T-helper 2 cell treated with Interferon-gamma antibody and Interleukin-4, amounts not matched to agents 100 ng/mL and 5 ng/mL, for 36 hours (primary cell): ENCODE results near the gene MCOLN3. TPM values are rescaled to one million over a fixed set of nuclear protein-coding genes. Genes with fewer than 3 reads are reported as not detected.
"Not testable (repeated sequence)": the region's sequence is repeated elsewhere in the genome, so short reads cannot be mapped to it uniquely, and the experiment has no call there.

Experiments
- intact Hi-C: fragments of 100-400 bp; cut with micrococcal nuclease; formaldehyde crosslinking; loops from one replicate; pipeline ENCODE4 v1.15.1; 2023
- total RNA-seq: library from RNA; stranded (reverse); gene quantifications from 2 replicates; pipeline ENCODE4 v1.2.3, GENCODE V29; 2022

Gene MCOLN3
- total RNA-seq, 1 donor from 2014 or later = 4.1 TPM

DNA sequence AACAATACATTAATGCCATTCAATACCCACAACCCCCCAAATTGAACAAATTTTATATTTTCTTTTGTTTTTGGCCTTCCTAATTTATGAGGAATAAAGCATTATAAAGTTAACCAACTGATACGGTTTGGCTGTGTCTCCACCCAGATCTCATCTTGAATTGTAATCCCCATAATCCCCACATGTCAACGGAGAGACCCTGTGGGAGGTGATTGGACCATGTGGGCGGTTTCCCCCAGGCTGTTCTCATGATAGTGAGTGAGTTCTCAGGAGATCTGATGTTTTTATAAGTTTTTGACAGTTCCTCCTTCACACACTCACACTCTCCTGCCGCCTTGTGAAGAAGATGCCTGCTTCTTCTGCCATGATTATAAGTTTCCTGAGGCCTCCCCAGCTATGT lies 6.4 kb upstream of the MCOLN3 start:
- intact Hi-C loops = no loop called here

DNA sequence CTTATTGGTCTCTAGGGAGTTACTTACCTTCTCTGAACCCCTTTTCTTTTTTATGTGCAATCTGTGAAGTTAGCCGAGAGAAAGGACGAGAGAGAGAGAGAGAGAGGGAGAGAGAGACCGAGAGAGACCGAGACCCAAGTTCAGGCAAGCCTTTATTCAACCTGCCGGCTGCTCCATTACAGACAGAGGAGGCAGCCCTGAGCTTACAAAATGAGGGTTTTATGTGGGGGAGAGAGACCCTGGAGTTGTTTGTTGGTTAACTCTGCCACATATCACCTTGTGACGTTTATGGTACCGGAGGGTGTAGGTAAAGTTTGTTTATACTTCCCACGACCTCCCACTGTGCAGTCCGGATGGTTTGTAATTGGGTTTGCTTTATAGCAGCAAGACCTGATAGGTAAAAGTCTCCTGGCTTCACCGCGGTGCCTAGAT lies 1.5 kb upstream of the MCOLN3 start:
- intact Hi-C loops = loop anchor here (1.0 to 2.0 kb wide), 3 partner anchors 53 to 210 kb away; partner anchors contain the start of genes C1orf52 and MCOLN2

DNA sequence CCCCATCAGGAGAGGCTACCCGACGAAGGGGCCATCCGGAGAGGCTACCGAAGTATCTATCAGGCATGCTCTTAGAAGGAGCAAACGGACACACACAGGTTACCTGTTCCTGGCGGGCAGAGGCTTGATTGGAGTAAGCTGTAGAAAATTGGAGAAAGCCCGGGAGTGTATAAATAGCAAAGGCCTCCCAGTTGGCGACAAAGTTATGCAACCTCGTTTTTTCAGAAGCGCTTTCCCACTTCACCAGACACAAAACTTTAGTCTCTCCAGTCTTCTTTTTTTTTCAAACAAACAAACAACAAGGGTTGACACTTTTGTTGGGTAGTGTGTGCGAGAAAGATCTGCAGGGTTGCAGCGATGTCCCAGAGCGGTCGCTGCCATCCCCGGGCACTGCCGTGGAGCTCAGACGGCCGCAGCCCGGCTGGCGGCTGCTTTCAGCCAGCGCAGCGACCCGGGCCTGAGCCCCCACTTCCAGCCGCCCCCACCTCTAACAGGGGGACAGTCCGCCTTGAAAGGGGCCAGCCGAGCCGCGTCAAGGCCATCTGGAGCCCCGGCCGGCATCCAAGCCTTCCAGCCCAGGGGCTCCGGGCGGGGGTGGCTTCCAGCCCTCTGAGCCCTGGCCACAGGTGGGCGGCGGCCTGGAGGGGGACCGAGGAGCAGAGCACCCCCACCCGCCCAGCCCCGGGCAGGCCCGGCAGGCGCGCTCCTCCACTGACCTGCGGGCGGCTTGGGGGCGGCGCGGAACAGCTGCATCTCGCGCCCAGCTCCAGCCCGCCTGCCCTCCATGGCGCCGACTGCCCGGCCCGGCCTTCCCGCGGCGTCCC lies 616 bp downstream of the MCOLN3 start:
- intact Hi-C loops = loop anchor here (1.0 to 2.0 kb wide), 3 partner anchors 15 to 154 kb away; partner anchors contain the start of genes MCOLN2 and SYDE2

DNA sequence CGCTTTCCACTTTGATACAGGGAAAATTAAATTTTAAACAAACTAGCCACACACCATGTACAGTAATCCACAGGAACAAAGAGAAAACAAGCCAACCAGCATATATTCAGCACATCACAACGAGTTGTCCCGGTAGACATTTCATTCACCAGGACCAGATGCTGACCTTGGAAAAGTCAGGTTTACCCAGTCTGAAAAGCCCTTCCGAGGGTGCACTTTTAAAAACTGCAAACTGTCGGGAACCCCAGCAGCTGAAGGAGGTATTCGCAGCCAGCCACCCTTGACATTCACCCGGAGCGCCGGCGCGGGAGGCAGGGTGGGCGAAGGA lies 1.2 kb downstream of the MCOLN3 start:
- intact Hi-C loops = no loop called here

DNA sequence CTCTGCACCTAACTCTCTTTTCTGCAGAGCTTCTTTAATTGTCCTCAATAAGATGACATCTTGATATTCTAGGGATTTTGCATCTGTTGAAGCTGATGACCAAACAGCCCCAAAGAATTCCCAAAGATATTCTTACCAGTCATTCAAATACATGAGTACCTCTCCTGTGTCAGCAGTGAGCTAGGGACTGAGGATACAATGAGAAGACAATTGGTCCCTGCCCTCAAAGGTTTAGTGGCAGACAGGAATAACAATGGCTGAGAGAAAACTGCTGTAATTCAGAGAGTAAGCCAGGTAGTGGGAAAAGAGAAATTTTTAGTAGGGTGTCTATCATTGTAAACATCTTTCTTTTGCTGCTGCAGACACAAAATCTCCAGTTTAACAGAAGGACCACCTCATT lies 5.9 kb downstream of the MCOLN3 start:
- intact Hi-C loops = no loop called here

DNA sequence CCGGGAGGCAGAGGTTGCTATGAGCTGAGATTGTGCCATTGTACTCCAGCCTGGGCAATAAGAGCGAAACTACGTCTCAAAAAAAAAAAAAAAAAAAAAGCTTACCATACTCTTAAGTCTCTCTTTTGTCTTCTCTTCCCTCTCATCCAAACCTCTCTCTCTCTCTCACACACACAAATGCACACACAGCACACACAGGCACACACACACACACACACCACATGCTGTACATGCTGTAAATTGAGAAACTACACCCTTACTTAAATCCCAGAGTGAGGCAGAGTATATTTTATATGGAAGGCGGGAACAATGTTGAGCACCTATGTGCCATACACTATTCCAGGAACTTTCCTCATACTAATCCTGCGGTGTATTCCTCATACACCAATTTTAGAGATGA lies 6.5 kb downstream of the MCOLN3 start:
- intact Hi-C loops = no loop called here

DNA sequence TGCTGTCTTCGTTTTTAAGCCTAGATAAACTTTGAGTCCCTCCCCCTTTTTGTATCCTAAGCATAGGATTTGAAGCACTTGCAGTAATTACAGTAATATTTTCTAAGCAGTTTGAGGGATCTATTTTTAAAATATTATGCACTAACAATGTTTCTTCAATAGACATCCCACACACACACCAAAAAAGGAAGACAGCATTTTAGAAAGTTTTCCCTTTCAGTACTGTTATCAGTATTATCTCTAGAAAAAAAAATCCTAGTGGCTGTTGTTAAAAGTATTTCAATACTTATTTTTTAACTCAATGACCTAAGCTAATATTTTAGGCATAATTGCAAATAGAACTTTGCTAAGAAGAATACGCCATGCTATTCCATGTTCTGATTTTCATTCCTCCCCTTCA lies 15.1 kb downstream of the MCOLN3 start:
- intact Hi-C loops = no loop called here

DNA sequence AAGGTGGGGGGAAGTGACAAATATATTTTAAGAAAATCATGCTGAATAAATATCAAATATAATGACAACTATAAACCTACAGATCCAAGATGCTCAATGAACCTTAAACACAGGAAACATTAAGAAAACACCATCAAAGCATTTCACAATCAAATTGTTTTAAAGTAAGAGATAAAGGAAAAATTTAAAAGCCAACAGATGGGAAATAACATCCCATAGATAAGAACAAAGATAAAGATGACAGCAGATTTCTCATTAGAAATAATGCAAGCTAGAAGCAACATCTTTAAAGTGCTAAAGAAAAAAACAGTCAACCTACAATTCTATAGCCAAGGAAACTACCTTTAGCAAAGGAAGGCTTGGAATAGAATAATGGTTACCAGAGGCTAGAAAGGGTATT lies 17.8 kb downstream of the MCOLN3 start:
- intact Hi-C loops = no loop called here

DNA sequence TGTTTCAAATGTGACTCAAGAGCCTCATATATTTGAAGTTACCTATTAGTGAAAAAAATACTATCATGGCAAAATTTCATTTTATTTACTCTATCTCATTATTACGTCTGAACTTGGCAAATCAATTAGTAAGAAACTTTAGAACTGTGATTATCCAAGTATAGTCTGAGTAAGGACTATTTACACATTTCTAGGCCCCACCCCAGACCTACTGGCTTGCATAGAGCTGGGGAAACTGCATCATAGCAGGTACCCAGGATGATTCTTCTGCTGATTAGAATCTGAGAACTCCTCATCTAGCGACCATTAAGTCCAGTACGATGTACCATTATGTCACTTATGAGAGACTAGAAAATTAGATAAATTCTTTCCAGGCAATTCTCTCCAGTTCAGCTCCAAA lies 20.1 kb downstream of the MCOLN3 start:
- intact Hi-C loops = loop anchor here (5.0 to 10.0 kb wide), 2 partner anchors 214 to 243 kb away; no protein-coding TSS in a partner anchor

DNA sequence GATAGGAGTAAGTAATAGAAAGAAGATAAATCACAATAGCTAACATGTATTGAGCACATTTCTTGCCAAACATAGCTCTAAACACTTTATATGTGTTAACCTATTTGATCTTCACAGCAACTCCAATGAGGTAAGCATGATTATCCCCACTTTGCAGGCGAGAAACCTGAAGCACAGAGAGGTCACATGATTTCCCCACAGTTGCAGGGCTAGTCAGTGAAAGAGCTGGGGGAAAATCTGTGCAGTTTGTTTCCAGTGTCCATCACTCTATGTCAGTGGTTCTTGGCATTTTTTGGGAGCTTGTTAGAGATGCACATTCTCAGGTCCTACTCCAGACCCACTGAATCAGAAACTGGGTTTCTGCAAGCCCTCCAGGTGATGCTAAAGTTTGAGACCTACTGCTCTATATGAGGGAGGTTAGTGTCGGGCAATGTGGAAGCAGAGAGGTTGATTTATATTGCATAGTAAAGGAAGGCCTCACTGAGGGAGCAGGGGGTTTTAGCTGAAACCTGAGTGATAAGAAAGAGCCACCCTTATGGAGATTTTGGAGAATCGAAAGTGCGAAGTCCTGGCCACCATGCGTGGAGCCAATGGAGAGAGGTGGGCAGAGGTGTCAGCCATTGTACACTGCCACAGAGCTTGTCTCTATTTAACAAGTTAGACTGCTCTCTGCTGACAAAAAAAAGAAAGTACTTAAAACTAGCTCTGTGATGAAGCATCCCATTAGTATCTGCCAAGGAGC lies 20.9 kb downstream of the MCOLN3 start:
- intact Hi-C loops = loop anchor here (1.0 to 10.0 kb wide), 4 partner anchors 30 to 243 kb away; partner anchors contain the start of gene MCOLN2

DNA sequence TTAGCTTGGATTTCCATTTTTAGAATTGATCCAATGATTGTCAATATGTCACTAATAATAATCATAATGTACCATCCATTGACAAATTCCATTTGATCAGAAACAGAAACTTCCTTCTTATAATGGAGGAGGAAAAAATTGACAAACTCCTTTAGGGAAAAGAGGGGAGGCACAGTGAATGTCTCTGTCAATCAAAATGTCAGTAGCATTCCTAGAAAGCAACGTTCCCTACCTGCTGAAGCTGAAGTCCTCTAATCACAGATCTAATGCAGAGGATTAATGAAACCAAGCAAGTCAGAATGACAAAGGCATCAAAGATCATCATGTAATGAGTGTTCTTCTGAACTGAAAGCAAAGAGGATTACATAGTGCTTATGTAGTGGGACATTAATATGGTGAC lies 22.4 kb downstream of the MCOLN3 start:
- intact Hi-C loops = loop anchor here (5.0 to 10.0 kb wide), 2 partner anchors 216 to 241 kb away; no protein-coding TSS in a partner anchor

DNA sequence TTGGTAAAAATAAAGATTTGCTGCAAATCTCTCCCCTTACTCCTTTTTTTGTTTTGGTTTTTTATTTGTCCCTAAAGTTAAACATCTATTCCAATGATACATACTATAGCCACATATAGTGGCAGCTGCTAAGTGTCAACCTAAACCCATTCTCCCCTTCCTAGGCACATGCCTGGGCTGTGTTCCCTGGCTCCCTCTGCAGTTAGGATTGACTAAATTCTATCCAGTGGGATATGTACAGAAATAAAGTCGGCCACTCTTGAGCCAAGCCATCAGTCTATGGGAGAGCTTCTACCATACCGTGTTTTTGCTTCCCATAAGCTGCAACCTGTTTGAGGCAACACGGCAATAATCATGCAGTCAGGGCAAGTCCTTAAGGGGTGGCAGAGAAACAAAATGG lies 23.6 kb downstream of the MCOLN3 start:
- intact Hi-C loops = loop anchor here (5.0 to 10.0 kb wide), 2 partner anchors 218 to 240 kb away; no protein-coding TSS in a partner anchor

DNA sequence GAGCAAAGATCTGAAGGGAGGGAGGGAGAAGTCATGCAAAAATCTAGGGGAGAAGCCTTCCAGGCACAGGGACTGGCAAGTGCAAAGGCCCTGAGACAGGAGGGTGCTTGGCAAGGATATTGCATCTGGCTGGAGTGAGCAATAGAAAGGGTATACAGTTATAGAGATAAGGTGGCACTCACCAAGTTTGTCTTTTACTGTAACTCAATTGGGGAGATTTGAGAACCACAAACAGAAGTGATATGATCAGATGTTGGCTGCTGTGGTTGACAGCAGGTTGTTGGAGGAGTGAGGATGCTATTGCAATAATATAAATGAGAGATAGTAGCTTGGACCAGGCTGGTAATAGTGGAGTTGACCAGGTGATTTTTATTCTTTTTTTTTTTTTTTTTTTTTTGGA lies 25.6 kb downstream of the MCOLN3 start:
- intact Hi-C loops = loop anchor here (10.0 kb wide), 1 partner anchor 238 kb away; no protein-coding TSS in a partner anchor

DNA sequence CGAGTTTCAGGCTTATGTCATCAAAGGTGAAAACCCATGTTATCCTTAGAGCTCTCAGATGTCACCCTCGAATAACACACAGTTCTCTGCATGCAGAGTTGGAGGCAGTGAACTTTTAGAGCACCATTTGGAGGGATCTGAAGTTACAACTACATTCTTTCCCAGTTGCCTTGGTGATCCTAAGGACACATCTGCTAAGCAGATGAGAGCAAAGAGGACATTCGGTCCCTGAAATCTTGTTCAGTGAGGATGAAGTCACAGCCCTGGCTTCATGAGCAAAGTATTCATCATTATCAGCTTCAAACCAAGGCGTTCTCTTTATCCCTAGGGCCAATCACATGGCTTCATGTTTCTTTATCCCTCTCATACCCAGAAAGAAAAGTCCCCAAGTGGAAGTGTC lies 28.3 kb downstream of the MCOLN3 start:
- intact Hi-C loops = loop anchor here (10.0 kb wide), 1 partner anchor 235 kb away; no protein-coding TSS in a partner anchor

DNA sequence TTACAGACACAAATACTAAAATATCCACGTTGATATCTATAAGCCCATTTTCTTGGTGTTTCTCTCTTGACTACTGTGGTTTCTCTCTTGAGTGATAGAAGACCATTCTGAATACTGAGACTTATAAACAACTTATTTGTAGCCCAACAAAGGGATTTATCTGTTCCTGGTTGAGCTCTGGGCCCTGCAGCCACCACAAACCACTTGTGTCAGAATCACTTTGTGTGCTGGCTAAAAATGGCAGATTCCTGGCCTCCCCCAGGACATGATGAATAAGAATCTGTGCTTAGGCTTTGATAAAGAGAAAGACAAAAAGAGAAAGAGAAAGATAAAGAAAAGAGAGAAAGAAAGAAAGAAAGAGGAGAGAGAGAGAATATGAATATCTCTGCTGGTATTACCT lies 32.5 kb downstream of the MCOLN3 start:
- intact Hi-C loops = no loop called here

DNA sequence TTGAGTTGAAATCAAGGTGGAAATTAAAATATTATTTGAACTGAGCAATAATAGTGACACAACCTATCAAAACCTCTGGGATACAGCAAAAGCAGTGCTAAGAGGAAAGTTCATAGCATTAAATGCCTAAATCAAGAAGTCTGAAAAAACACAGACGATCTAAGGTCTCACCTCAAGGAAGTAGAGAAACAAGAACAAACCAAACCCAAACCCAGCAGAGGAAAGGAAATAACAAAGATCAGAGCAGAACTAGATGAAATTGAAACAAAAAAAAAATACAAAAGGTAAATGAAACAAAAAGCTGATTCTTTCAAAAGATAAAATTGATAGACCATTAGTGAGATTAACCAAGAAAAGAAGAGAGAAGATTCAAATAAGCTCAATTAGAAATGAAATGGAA lies 42.7 kb downstream of the MCOLN3 start:
- intact Hi-C loops = not testable (repeated sequence)

DNA sequence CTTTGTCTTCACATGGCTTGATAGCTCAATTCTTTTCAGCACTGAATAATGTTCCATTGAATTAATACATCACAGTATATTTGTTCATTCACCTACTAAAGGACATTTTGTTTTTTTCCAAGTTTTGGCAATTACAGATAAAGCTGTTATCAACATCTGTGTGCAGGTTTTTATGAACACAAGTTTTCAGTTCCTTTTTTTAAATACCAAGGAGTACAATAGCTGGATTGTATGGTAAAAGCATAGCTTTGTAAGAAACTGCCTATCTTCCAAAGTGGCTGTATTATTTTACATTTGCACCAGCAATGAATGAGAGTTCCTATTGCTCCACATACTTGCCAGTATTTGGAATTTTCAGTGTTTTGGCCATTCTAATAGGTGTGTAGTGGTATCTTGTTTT lies 46.6 kb downstream of the MCOLN3 start:
- intact Hi-C loops = no loop called here

DNA sequence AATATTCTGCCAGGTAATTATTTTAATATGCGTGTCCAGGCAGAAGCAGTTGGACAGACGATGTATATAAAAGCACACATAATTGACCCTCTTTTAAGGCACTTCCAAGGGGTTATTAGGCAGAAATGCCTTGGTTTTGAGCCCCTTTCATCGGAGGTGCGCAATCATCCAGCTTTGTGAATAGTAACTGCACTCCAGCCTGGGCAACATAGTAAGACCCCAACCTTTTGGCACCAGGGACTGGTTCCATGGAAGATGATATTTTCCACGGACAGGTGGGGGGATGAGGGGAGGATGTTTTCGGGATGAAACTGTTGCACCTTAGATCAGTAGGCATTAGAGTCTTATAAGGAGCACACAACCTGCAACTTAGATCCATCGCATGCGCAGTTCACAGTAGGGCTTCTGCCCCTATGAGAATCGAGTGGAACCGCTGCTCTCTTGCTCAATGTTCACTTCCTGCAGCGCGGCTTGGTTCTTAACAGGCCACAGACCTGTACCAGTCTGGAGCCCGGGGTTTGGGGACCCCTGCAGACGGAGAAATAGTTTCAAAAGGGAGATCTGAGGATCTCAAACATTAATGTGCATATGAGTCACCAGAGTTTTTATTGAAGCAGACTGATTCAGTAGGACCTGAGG lies 49.5 kb downstream of the MCOLN3 start:
- intact Hi-C loops = loop anchor here (5.0 kb wide), 2 partner anchors 64 to 491 kb away; partner anchors contain the start of genes GNG5 and SPATA1

DNA sequence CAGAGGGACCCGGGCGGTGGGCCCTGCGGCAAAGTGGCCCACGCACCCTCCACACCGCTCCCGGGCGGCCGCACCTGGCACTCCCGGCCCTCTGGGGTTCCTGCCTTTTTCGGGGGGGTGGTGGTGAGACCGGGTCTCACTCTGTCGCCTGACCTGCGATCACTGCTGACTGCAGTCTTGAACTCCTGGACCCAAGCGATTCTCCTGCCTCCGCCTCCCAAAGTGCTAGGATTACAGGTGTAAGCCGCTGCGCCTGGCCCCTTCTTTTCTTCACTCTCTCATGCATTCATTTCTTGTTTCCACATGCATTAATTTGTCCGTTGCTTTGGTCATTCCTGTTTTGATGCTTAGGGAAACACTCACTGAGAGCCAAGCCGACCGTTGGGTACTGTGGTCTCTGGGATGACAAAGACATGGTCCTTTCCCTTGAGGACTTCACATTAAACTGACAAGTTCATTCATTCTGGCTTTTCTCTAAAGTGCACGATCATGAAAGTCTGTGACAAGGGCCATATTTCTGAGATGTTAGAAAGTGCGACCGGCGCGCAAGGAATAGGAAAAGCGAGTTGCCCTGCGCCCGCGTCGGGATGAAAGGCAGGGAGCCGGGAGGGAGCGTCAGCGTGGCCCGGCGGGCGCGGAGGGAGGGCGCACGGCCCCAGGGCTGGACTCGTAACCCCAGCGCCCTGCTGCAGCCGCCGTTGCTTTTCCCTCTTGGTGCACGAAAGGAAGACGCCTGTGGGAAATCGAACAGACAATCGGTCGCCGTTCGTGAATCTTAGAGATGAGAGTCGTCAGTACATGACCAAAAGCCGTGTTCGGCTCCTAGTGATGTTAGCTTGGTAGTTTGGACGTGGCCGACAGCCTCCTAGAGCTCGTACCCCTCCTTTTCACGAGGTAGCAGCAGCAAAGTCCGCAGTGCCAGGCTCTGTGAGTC lies 50.4 kb downstream of the MCOLN3 start:
- intact Hi-C loops = loop anchor here (1.0 to 5.0 kb wide), 6 partner anchors 29 to 491 kb away; partner anchors contain the start of genes GNG5, MCOLN3, SPATA1 and SSX2IP
